Measurements from ENCODE around the gene TAF6.

Gene TAF6

DNA sequence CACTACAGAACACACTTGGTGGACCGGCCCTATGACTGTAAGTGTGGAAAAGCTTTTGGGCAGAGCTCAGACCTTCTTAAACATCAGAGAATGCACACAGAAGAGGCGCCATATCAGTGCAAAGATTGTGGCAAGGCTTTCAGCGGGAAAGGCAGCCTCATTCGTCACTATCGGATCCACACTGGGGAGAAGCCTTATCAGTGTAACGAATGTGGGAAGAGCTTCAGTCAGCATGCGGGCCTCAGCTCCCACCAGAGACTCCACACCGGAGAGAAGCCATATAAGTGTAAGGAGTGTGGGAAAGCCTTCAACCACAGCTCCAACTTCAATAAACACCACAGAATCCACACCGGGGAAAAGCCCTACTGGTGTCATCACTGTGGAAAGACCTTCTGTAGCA lies 55.0 kb downstream of the TAF6 start:
- no peak for DNase-seq

DNA sequence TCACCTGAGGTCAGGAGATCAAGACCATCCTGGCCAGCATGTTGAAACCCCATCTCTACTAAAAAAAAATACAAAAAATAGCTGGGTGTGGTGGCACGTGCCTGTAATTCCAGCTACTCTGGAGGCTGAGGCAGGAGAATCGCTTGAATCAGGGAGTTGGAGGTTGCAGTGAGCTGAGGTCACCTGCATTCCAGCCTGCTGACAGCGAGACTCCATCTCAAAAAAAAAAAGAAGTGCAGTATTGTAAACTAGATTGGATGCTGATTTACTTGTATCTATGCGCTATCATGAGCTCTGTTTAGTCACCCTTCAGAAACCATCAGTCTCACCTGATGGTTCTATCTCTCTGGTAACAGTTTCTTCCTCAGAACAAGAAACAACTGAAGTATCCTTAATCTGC lies 55.8 kb downstream of the TAF6 start:
- no peak for DNase-seq

DNA sequence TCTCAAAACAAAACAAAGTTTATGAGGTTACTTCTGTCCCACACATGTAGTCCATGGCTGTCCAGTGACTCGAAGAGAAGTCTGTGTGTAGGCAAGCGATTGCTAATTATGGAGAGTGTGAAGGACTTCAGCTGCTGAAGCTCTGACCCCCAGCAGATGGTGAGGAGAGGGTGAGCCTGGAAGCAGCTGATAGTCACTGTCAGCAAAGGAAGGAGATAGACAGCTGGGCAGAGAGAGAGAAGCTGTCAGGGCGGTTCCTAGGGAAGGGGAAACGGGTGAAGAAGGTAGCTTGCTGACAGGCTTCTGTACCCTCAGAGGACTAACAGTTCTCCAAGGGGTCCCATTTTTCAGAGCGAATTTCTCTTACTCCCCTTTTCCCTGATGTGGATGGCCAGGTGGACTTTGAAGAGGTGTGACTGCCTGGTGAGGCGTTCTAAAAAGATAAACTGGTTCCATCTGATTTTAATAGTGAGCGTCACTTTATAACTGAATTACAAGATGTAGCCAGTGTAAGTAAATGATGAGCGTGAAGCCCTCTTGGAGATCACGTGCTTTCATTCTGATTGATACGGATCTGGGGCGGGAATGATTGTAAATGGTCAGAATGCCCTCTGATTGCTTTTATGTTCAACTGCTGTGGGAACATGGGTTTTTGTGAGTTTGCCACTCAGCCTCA lies 57.5 kb downstream of the TAF6 start:
- no peak for DNase-seq

GRCh38 chr7:100059251-100059739 lies 59.9 kb downstream of the TAF6 start:
- no peak for DNase-seq

Measured in activated effector memory CD4-positive, alpha-beta T cell treated with anti-CD3 and anti-CD28 coated beads, Interleukin-2, amount 50 U/mL, for 16 hours (primary cell).